Dermis microvascular lymphatic vessel endothelial cell (primary cell): ENCODE results near the gene CAB39. TPM values are rescaled to one million over a fixed set of nuclear protein-coding genes. Genes with fewer than 3 reads are reported as not detected.
A peak's percentile ranks its signal among the peaks of the same experiment; 100 is the strongest.

Source experiments
- DNase-seq, 2 donors: peaks; one replicate each; pipeline versions ENCODE4 v3.0.0 to v3.0.0-alpha.2; 2010; ENCODE audit warnings: low read depth in 2 of 2
- total RNA-seq: library from RNA; depleted of rRNA; stranded (reverse); fragments of >200 nt; gene quantifications from 2 replicates; pipeline ENCODE4 v1.2.1, GENCODE V29; 2014

The CAB39 gene
- total RNA-seq, 1 donor from 2014 or later = 46.0 TPM

DNA sequence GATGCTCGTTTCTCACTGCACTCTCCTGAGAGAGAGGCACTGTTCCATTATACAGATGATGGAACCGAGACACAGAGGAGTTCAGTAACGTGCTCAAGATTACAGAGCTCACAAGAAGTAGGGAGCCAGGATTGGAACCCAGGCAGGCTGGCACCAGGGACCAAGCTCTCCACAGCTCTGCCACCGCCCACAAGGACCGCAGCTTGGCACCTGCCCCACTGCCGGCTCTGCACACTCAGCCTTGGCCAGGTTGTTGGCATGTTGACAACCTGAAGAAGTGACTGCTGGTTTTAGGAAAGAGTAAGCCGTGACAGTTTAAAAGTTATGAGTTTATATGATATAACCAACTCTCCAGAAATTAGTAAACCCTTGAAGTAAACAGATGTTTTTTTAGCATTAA is 104.1 kb downstream of the CAB39 start:
- DNase-seq = no peak

DNA sequence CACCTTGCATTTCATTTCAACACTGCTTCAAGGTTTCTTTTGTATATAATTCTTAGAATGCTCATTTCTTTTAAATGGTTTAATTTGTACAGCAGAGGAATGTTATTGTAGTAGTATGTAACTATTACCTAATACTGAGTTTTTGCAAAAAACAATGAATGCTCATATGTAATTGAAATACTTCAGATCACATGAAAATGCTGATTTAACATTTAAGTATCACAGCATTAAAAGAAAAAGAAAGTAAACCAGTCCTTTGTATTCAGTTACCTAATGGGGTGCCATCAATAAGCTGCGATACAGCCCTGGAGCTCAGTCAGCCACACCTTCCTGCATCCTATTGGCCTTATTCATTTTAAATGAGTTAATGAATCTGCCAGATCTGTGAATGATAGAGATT is 106.8 kb downstream of the CAB39 start:
- DNase-seq = no peak

DNA sequence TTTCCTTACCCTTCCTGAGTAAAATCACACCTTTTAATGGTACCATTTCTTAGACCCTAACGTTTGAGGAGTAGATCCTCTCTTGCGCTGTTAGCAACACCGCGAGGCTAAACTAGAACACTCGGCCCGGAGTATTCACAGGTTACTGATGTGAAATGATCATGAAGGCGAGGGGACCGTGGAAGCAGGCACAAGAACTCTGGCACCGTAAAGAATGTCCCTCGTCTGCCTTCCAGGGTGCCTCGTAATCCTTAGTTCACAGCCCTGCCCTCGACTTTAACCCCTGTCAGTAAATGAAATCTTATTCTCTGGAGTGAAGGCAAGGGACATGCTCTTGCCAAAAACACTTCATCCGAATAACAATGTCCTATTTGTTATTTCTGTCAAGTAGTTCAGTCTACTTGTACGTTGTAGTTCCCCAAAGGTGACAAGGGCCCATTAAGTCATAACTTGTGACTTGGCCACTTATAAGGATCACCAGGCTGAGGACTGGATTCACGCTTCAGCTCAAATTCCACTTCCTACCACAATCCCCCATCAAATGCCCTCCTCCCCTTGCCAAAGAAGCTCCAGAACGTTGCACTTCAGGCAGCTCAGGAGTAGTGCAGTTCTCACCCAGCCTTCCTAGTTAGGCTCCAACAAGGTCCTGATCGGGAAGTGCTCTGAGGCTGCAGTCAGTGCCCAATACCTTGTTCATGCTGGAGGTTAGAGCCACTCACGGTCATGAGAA is 108.8 kb downstream of the CAB39 start:
- no peak for DNase-seq

DNA sequence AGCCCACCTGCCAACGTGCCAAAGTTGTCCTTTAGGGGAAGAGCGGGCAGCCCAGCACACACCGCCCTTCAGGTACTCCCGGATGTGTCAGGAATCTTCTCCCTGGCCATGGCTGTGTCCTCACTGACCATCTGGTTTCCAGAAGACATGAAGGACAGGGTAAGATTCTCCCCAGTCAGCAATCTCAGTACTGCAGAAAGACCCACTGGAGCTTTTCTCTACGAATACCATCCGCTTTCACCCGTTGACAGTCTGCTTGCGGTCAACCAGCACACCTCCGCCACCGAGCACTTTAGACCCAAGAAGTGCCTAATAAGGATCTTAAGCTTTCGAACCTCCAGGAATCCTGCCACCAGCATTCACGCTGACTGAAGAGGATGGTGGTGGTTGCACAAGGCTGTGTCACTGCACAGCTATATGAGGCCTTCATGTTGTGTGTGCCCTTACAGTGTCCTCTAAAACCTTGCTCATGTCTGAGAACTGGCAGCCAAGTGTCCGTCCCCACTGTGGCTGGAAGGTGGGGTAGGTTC is 109.4 kb downstream of the CAB39 start:
- no peak for DNase-seq

DNA sequence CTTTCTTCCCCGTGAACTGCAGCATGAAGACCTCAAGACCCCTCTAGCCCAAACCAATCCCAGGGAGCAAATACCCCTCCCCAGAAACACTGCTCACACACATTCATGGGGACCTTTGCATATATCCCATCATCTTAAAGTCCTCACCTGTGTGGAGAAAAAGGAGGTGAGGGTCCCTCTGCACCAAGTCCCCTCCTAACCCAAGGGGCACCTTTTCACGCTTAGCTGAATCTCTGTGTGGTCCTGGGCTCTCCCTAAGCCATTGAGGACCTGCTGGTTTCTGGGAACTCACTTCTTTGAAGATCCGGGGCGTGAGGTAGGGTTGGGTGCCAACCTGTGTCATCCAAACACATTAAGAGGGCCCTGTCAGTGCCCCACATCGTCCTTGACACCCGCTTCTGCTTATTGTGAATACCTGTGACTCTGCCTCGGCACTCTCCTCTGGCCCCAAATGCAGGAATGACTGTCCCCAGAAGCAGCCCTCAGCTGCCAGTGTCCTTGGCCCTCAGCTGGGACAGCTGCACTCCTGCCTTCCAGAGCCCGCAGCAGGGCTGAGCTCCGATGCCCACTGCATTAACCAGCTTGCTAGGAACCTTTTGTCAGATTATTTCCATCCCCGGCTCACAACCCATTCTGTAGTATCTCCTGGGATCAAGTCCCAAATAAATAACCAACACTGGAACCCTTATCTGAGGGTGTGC is 110.8 kb downstream of the CAB39 start:
- DNase-seq = no peak

DNA sequence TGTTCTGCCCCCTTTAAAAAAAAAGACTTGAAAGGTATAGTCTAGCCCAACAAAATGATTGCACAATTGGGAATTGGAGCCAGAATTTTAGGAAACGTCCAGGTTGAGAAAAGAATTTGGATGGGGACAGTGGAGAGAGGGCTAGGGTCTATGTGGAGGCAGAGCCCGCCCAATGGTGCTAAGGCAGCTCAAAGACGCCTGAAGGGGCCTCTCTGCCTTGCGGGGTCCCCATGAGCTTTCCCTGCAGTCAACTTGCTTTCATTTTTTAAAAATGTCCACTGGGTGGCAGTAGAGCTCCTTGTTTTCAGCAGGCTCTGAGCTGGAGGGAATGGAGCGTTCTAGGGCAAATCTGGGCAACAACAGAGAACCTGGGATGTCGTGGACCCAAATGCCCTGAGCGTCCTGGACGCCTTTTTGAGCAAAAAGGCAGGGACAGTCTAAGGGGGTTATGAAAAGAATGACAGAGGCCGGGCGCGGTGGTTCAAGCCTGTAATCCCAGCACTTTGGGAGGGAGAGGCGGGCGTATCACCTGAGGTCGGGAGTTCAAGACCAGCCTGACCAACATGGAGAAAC is 111.8 kb downstream of the CAB39 start:
- DNase-seq = peak; percentile 65 to 76

DNA sequence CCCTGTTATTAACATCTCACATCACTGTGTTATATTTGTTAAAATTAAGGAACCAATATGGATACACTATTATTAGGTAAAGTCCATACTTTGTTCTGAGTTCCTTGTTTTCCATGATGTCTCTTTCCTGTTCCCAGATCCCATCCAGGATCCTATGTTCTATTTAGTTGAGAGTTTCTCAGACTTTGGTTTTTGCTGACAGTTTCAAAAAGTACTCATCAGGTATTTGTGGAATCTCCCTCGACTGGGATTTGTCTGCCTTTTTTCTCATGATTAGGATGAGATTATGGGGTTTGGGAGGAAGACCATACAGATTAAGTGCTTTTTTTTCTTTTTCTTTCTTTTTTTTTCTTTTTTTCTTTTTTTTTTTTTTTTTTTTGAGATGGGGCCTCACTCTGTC is 112.7 kb downstream of the CAB39 start:
- DNase-seq = no peak

DNA sequence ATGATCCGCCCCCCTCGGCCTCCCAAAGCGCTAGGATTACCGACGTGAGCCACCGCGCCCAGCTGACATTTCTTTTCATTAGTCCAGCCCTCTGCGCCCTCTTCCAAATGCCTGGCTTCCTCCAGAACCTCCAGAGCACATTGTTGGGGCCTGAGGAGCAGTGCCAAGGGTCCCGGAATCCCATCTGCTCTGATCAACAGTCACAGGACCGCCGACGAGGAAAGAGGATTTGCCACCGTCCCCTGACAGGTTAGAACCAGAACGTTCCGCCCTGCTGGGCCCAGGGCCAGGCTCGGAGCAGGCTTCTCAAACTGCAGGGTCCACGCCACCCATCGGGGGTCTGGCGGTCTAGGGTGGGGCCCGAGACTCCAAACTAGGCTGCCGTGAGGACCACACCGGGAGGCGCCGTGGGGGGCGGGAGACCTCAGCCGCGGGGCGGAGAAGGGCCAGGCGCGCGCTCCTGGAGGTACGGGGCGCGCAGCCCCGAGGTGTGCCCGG is 115.2 kb downstream of the CAB39 start:
- DNase-seq = no peak

DNA sequence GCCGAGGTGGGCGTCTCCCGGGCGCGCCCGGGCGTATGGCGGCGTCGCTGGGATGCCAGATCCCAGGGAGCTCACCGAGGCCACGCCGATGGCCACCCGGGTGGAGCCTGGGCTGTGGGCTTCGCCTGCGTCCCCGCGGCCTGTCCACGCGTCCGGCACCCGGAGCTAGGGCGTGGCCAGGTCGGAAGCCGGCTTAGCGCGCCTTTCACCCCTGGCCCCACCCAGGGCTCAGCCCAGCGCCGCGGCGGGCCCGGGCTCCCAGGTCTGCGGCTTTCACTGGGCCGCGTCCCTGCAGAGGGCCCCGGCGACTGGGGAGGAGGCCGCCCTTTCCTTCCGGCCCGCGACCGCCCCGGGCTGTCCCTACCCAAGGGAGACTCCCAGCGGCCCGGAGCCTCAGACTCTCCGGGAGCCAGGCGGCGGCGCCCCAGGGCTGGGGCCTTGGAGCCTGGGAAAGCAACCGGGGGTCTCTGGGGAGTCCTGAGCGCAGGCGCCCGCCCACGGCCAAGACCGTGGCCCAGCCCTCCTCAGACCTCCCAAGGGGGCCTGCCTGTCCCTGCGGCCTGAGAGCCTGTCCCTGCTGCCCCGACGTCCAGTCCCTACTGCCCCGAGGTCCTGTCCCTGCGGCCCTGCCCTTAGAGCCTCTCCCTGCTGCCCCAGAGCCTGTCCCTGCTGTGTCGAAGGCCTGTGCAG is 115.8 kb downstream of the CAB39 start:
- DNase-seq = no peak

DNA sequence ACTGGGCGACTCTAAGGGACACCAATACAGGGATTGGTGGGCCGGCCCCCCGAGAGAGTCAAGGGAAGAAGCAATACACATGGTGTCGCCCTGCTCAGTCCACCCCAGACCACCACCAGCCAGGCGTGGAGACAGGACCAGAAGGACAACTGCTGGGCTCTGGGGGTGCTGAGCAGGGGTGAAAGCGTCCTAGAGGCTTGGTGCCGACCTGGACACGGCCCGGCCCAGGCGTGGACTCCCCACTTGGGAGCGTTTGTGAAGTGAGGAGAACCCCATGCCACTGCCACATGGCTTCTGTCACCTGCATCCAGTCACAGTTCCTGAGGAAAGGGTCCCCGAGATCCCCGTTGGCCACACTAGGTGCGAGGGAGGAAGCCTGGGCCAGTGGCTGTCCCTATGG is 116.7 kb downstream of the CAB39 start:
- no peak for DNase-seq

DNA sequence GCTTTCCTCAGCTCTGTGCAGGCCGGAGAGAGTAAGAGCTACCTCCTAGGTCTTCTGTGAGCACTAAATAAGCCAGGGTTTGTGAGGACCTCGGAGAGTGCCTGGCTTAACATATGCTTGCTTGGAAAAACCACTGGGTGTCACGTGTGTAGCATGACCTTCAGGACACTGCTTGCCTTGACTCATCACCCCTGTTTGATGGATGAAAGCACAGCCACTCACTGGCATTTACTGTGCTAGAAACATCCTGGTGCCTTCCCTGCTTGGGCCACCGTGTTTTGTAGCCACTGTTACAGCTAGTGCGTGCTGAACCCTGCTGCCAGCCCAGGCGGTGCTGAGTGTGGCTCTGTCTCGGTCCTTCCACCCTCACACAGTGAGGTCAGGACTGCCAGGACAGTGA is 117.3 kb downstream of the CAB39 start:
- no peak for DNase-seq

DNA sequence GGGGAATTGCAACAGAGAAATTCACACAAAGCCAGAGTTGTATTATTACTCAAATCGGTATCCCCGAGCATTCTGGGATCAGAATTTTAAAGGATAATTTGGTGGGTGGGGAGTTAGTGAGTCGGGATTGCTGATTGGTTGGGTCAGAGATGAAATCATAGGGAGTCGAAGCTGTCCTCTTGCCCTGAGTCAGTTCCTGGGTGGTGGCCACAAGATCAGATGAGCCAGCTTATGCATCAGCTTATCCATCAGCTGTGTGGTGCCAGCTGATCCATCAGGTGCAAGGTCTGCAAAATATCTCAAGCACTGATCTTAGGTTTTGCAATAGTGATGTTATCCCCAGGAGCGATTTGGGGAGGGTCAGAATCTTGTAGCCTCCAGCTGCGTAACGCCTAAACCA is 117.8 kb downstream of the CAB39 start:
- DNase-seq = no peak

DNA sequence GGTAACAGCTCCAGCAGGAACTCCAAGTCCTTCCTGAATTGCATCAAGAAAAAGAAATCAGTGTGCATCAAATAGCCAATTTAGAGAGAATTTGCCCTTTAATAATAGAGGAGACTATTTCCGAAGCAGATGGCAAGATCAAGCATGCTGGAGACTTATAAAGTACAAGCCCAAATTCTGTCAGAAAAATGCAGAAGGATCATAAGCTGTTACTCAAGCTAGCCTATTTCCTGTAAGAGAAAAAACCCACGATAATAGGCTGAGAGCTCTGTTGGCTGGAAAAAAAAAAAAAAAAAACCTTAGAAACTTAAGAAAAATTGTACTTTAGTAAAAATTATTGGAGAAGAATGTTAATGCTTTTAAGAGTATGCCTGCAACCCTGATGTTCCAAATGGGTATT is 127.7 kb downstream of the CAB39 start:
- no peak for DNase-seq

DNA sequence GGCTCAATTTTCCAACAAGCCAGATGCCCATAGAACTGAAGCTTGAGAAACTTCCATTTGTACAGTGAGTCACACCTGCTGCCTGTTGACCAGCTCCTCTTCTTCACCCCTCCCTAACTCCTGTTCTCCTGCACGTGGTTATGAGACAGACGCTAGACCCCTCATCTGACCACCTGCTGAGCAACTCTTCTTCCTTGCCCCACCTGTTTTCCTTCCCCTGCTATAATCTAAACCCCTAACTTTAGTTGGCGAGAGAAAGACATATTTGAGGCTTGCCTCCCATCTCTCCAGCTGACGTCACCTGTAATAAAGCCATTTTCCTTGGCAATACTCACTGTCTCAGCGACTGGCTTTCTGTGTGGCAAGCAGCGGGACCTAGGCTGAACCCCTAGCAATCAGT is 129.8 kb downstream of the CAB39 start:
- DNase-seq = no peak

DNA sequence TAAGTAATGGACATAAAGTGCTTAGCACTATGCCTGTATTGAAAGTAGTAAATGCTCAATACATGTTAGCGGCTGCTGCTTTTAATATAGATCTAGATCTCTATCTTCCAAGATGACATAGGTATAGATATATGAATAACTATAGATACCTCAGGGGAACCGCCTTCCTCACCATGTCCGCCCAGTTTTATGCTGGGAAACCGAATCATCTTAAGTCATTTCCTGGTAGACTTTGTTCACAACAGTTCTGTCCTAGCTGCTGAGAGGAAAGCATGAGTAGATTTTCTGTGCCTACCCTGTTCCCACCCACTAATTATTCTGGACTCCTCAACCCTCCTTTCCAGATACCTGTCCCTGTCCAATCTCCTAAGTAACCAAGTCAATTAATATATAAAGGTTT is 130.5 kb downstream of the CAB39 start:
- DNase-seq = no peak

DNA sequence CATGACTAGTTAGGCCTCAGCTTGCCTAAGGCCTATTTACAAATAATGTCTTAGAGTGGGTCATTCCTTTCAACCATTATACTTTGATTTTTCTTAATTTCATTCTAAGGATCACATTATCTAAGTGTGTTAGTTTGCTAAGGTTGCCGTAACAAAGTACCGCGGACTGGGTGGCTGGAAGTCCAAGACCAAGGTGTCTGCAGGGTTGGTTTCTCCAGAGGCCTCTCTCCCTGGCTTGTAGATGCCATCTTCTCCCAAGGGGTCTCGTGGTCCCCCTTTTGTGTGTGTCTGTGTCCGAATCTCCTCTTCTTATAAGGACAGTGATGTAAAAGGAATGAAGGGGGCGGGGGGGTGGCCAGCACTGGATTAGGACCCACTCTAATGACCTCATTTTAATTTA is 133.7 kb downstream of the CAB39 start:
- DNase-seq = no peak

DNA sequence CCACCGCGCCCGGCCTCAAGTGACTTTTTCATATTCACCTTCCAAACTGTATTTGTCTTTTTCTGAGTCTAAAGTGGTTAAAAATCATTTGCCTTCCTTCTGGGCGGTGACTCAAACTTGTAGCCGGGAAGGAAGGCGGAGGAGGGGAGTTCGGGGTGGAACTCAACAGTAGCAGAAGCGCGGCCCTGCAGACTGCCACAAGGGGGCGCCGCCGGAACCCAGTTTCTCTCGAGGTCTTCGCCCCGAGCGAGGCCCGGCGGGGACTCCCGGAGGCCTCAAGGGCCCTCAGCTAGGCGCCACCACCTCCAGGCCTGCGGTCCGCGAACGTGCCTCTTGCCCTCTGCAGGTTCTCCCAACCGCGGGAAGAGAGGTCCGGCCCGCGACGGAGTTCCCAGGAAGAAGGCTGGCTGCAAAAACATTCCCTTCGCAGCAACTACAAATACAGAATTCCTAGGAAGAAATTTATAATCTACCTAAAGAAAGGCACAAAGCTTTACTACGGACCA is 135.3 kb downstream of the CAB39 start:
- DNase-seq = peak; percentile 20 to 75

DNA sequence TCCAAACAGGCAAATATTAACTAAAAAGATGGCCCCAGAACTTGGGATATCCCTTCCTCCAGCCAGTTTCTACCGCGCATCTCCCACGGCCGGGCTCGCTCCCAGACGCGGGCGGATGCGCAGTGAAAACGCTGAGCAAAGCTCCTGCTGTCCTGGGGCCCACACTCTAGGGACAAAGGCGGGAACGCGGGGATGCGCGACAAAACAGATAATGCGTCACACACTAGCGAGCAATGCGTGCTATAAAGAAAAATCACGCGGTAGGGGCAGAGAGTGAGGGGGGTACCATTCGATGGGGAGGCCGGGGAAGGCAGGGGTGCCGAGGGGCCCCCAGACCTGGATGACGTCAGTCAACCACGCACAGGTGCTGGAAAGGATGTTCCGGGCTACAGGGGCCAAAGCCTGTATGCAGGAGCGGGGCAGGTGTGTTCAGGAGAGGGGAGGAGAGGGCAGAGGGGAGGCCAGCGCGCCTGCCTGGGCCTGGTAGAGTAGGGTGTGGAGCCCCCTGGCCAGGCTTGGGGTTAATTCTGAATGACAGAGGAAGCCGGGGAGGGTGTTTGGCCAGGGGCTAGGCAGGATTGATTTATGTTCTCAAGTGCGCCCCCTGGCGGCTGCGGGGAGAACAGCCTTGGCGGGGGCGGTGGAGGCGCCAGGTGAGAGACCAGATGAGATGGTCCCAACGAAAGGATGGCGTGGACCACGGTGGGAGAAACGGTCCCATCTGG is 137.2 kb downstream of the CAB39 start:
- DNase-seq = peak in 1 of 2 donors; percentile 45

DNA sequence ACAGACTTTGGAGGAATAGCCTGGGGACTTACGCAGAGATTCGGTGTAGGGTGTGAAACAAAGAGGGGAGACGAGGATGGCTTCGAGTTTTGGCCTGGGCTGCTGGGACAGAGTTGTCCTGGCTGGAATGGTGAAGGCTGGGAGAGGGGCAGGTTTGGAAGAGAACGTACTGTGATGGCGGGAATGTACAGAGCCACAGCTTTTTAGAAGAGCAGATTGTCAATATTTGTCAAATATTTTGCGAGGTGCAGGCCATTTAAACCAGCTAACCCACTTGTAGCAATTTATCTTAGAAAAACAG is 137.7 kb downstream of the CAB39 start:
- no peak for DNase-seq

DNA sequence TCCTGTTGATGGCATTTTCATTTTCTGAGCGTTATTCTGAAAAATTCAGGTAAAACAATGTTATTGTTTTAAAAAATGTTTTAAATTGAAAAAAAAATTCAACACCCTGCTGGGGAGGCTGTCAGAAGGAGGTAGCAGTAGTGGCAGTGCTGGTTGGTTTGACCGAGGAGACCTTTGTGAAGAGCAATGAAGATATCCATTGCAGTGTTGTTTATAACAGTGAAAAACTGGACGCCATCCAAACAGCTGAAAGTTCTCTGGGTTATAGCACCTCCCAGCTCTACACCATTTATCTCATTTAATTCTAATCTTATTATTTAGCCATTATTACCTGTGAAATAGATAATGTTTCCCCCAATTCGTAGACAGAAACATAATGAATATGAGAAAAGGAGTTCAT is 139.5 kb downstream of the CAB39 start:
- no peak for DNase-seq

DNA sequence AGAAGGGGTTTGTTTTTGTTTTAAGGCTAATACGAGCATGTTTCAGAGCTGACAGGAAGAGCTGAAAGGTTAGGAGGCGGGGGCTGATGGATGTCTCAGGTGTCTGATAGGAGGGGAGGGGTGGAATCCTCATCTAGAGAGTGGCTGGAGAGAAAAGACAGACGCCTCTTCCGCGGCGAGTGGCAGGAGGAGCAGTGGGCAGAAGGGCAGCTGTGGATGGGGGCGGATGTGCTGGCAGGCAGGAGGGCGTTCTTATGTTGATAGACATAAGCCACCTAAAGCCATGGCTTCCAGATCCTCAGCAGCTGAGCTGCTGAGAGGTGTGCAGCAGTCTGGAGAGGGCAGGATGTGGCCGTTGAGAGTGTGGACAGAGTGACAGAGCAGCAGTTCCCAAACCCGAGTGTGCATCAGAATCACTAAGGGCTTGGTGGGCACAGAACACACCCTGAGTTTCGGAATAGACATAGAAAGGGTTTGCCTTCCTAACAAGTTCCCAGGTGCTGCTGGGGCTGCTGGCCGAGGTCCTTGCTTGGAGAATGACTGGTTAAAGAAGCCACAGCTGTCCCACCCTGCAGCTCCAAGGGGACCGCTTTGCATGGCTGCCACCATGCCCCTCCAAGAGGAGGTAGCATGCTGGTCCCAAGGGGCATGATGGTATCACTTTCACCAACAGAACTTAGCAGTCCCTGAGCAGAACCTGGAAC is 149.1 kb downstream of the CAB39 start:
- DNase-seq = no peak
